ENCODE results near the gene ACADM. TPM values are rescaled to one million over a fixed set of nuclear protein-coding genes. Genes with fewer than 3 reads are reported as not detected.
A peak's percentile ranks its signal among the peaks of the same experiment; 100 is the strongest.

ACADM gene
- total and polyA plus RNA-seq, 2 of the 13 experiments (the other 11 are each of a cell fraction or from before 2014, with no cell fraction given) = 43.7 to 92.2 TPM

GRCh38 chr1:75724472-75725022, at the start of gene ACADM (continued):
- TF ChIP-seq RFXAP (CRISPR knock-in tag; IDR thresholded peaks at IDR 0.05; ENCODE audit: borderline replicate concordance) (peak; percentile 48; the same call in 1 of the 2 replicates), ZBTB3 (CRISPR knock-in tag; IDR thresholded peaks at IDR 0.05; ENCODE audit: borderline replicate concordance, low read depth) (no peak), ZNF704 (CRISPR knock-in tag; IDR thresholded peaks at IDR 0.05; ENCODE audit: borderline replicate concordance) (no peak), ZNF792 (CRISPR knock-in tag; IDR thresholded peaks at IDR 0.05) (no peak), ZNF660 (CRISPR knock-in tag; IDR thresholded peaks at IDR 0.05; ENCODE audit: borderline replicate concordance, low read depth) (no peak), NFE2 (CRISPR knock-in tag; IDR thresholded peaks at IDR 0.05) (no peak), RNF219 (CRISPR knock-in tag; IDR thresholded peaks at IDR 0.05) (no peak), ZBTB26 (CRISPR knock-in tag; IDR thresholded peaks at IDR 0.05; ENCODE audit: borderline replicate concordance) (0 out of 2 replicates have a peak, but pooled peaks have one; percentile 41), SMAD3 (CRISPR knock-in tag; IDR thresholded peaks at IDR 0.05) (no peak; the same call in 1 of the 2 replicates), HOXD1 (CRISPR knock-in tag; IDR thresholded peaks at IDR 0.05) (peak; percentile 59; the same call in 1 of the 2 replicates), WIZ (CRISPR knock-in tag; IDR thresholded peaks at IDR 0.05) (no peak), ZNF207 (IDR thresholded peaks at IDR 0.05; ENCODE audit: borderline replicate concordance) (no peak), MED8 (CRISPR knock-in tag; IDR thresholded peaks at IDR 0.05; ENCODE audit: insufficient replicate concordance) (no peak), RBM39 (IDR thresholded peaks at IDR 0.05; ENCODE audit: low read depth, low read length, poor library complexity, severe bottlenecking) (peak; percentile 97), MLLT10 (CRISPR knock-in tag; IDR thresholded peaks at IDR 0.05) (no peak), CHD4 (IDR thresholded peaks at IDR 0.05; ENCODE audit: borderline replicate concordance, low read length) (no peak), FLYWCH1 (CRISPR knock-in tag; IDR thresholded peaks at IDR 0.05) (no peak), HNF1B (CRISPR knock-in tag; IDR thresholded peaks at IDR 0.05) (peak; percentile 77), ATF5 (CRISPR knock-in tag; IDR thresholded peaks at IDR 0.05; ENCODE audit: low read depth) (no peak), HIVEP1 (CRISPR knock-in tag; IDR thresholded peaks at IDR 0.05) (no peak), BATF2 (CRISPR knock-in tag; IDR thresholded peaks at IDR 0.05) (no peak)
